SK-N-SH (cell line): ENCODE measurements around the gene PRSS3. TPM values are rescaled to one million over a fixed set of nuclear protein-coding genes. Genes with fewer than 3 reads are reported as not detected.
"Not testable (repeated sequence)": the region's sequence is repeated elsewhere in the genome, so short reads cannot be mapped to it uniquely, and the experiment has no call there.

ENCODE experiments used
- CTCF ChIA-PET: fragments of 300-600, 350-600 bp; formaldehyde crosslinking; extraction: SDS; loops from one replicate; lab custom pipeline; 2021; lab: Yijun Ruan, JAX
- POLR2A ChIA-PET: fragments of 350-600 bp; sonication (Branson Sonifier 250); formaldehyde crosslinking; extraction: SDS; loops from one replicate; lab custom pipeline; 2020; ENCODE audit warnings: antibody characterized with exemption, inconsistent platforms; lab: Yijun Ruan, JAX
- DNase-seq: peaks from one replicate; pipeline ENCODE4 v3.0.0; 2012
- H2AFZ ChIP-seq: fragments of 200-600 bp; sonication (generic); 2 replicates; pipeline ENCODE4 v1.8.1; 2016; ENCODE audit warnings: antibody characterized with exemption, mild to moderate bottlenecking, low read depth
- H3F3A ChIP-seq: fragments of 200-600 bp; sonication (generic); replicated peaks from 2 replicates; pipeline ENCODE3; 2016; ENCODE audit warnings: antibody characterized with exemption, mild to moderate bottlenecking; ENCODE audit not compliant: insufficient read depth
- H3K27ac ChIP-seq, 2 experiments: fragments of 200-500 bp in 1 of 2; fragments of 200-600 bp in 1 of 2; sonication (Bioruptor generic) in 1 of 2; sonication (generic), shearing (Covaris generic) in 1 of 2; 2 replicates each; pipeline versions ENCODE4 v1.5.1 to v1.6.1; 2014 to 2016; ENCODE audit warnings: low read depth in 2 of 2, inconsistent platforms in 1 of 2, low read length in 1 of 2, mild to moderate bottlenecking in 1 of 2, mixed read lengths in 1 of 2
- H3K27me3 ChIP-seq: fragments of 200-600 bp; sonication (generic), shearing (Covaris generic); 2 replicates; pipeline ENCODE4 v1.6.1; 2016; ENCODE audit warnings: mixed run types; ENCODE audit not compliant: insufficient read depth
- H3K36me3 ChIP-seq, 2 experiments: fragments of 200-500 bp in 1 of 2; fragments of 200-600 bp in 1 of 2; sonication (Bioruptor generic) in 1 of 2; sonication (generic) in 1 of 2; replicated peaks in 1 of 2; 2 replicates each; pipeline versions ENCODE3 to v1.5.1; 2014 to 2016; ENCODE audit warnings: low read length in 1 of 2, mild to moderate bottlenecking in 1 of 2; ENCODE audit not compliant: insufficient read depth in 2 of 2, control insufficient read depth in 1 of 2
- H3K4me1 ChIP-seq, 2 experiments: fragments of 200-500 bp in 1 of 2; fragments of 200-600 bp in 1 of 2; sonication (Bioruptor generic) in 1 of 2; sonication (generic), shearing (Covaris generic) in 1 of 2; 2 replicates each; pipeline versions ENCODE4 v1.5.1 to v1.6.1; 2014 to 2016; ENCODE audit warnings: low read depth in 1 of 2, low read length in 1 of 2, mixed run types in 1 of 2; ENCODE audit not compliant: insufficient read depth in 2 of 2, control insufficient read depth in 1 of 2
- H3K4me2 ChIP-seq: fragments of 200-600 bp; sonication (generic), shearing (Covaris generic); 2 replicates; pipeline ENCODE4 v1.6.1; 2017; ENCODE audit warnings: mixed run types
- H3K4me3 ChIP-seq, 2 experiments: fragments of 200-500 bp in 1 of 2; fragments of 200-600 bp in 1 of 2; sonication (Bioruptor generic) in 1 of 2; sonication (generic), shearing (Covaris generic) in 1 of 2; 2 replicates each; pipeline versions ENCODE4 v1.5.1 to v1.8.1; 2014 to 2016; ENCODE audit warnings: low read depth in 2 of 2, inconsistent platforms in 1 of 2, low read length in 1 of 2, mild to moderate bottlenecking in 1 of 2, mixed read lengths in 1 of 2, moderate library complexity in 1 of 2
- H3K79me2 ChIP-seq: fragments of 200-600 bp; sonication (generic); 2 replicates; pipeline ENCODE4 v1.8.1; 2017; ENCODE audit warnings: mild to moderate bottlenecking; ENCODE audit not compliant: insufficient read depth
- H3K9ac ChIP-seq: fragments of 200-600 bp; sonication (generic); 2 replicates; pipeline ENCODE4 v1.6.1; 2017; ENCODE audit warnings: mixed run types
- H3K9me2 ChIP-seq: fragments of 200-600 bp; sonication (generic); 2 replicates; pipeline ENCODE4 v1.6.1; 2017; ENCODE audit warnings: mixed run types
- H3K9me3 ChIP-seq: fragments of 200-600 bp; sonication (generic); 2 replicates; pipeline ENCODE4 v1.6.1; 2017; ENCODE audit warnings: mixed run types, mild to moderate bottlenecking, moderate library complexity
- H4K20me1 ChIP-seq: fragments of 200-600 bp; sonication (generic); 2 replicates; pipeline ENCODE4 v1.6.1; 2017; ENCODE audit warnings: mild to moderate bottlenecking, mixed run types; ENCODE audit not compliant: insufficient read depth
- CHD2 ChIP-seq: fragments of 150-350 bp; IDR thresholded peaks from 2 replicates; pipeline ENCODE4 v1.6.1; 2018; ENCODE audit warnings: low read length; ENCODE audit not compliant: partially characterized antibody
- EP300 ChIP-seq, 2 experiments: IDR thresholded peaks; 2 replicates each; pipeline versions ENCODE4 v1.4.0 to v1.6.1; 2012; ENCODE audit warnings: borderline replicate concordance in 1 of 2, low read depth in 1 of 2, low read length in 1 of 2
- FOSL2 ChIP-seq: IDR thresholded peaks from 2 replicates; pipeline ENCODE4 v1.4.0; 2012; ENCODE audit warnings: low read depth, mild to moderate bottlenecking, moderate library complexity, borderline replicate concordance
- FOXM1 ChIP-seq: IDR thresholded peaks from 2 replicates; pipeline ENCODE4 v1.4.0; 2012; ENCODE audit warnings: low read depth, mild to moderate bottlenecking
- IRF3 ChIP-seq: fragments of 150-350 bp; IDR thresholded peaks from 2 replicates; pipeline ENCODE4 v1.6.1; 2016; ENCODE audit warnings: mild to moderate bottlenecking, low read depth, low read length
- JUND ChIP-seq: IDR thresholded peaks from 2 replicates; pipeline ENCODE4 v1.4.0; 2012
- NRF1 ChIP-seq: IDR thresholded peaks from 2 replicates; pipeline ENCODE4 v1.6.1; 2012; ENCODE audit warnings: low read depth, mild to moderate bottlenecking, low read length
- PBX3 ChIP-seq: IDR thresholded peaks from 2 replicates; pipeline ENCODE4; 2012
- RFX5 ChIP-seq: IDR thresholded peaks from 2 replicates; pipeline ENCODE4 v1.6.1; 2012; ENCODE audit warnings: mild to moderate bottlenecking, improper control_type of control experiment, low read length
- WGBS: methylation state at CpG from one replicate; pipeline ENCODE4 v1.1.6; 2017; ENCODE audit warnings: low lambda C conversion rate; 5-methylcytosine and 5-hydroxymethylcytosine counted together
- polyA plus RNA-seq, 3 experiments: library from polyadenylated mRNA; depleted of rRNA; stranded (reverse); fragments of >200 nt; gene quantifications; 2 replicates each; pipeline ENCODE4 v1.2.3, GENCODE V29; 2012

The PRSS3 gene
- polyA plus RNA-seq, 1 of the 3 experiments (the other 2 are of a cell fraction) = 4.7 TPM

DNA sequence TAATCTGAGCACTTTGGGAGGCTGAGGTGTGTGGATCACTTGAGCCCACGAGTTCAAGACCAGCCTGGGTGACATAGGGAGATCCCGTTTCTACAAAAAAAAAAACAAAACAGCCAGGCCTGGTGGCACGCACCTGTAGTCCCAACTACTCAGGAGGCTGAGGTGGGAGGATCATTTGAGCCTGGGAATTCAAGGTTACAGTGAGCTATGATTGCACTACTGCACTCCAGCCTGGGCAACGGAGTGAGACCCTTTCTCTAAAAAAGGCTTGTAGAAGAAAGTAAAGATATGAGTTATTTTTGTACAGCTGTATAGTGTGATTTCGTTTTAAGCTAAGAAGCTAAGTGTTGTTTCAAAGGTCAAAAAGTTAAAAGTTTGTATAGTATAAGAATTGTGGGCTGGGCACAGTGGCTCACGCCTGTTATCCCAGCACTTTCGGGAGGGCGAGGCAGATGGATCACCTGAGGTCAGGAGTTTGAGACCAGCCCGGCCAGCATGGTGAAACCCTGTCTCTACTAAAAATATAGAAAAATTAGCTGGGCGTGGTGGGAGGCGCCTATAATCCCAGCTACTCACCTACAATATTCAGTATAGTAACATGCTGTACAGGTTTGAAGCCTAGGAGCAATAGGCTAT is 40.4 kb downstream of the PRSS3 start:
- Histone ChIP-seq H3K9ac (no peak overlapping the region), H3K27ac (no peak overlapping the region), H3K79me2 (peaks cover 100% of the 10 kb centered on the region), H3K27me3 (no peaks in the 10 kb centered on the region), H4K20me1 (peaks cover 99% of the 10 kb centered on the region), H3K4me3 (no peak overlapping the region), H2AFZ (no peak overlapping the region), H3K36me3 (no peaks in the 10 kb centered on the region), H3F3A (peaks cover 13% of the 10 kb centered on the region), H3K9me3 (no peaks in the 10 kb centered on the region), H3K9me2 (no peaks in the 10 kb centered on the region), H3K4me1 (no peaks in the 10 kb centered on the region), H3K4me2 (no peak overlapping the region)
- TF ChIP-seq RFX5 (no peak), CHD2 (no peak), FOSL2 (no peak), PBX3 (no peak), FOXM1 (no peak), NRF1 (no peak), IRF3 (no peak), EP300 (IDR thresholded peaks at IDR 0.05; ENCODE audit: borderline replicate concordance in 1 of 2, low read depth in 1 of 2, low read length in 1 of 2) (no peak), JUND (no peak)
- WGBS = 90% methylated on average over 11 of the region's 11 CpGs
- ChIA-PET CTCF (interaction anchor here (1.0 kb wide), 1 partner anchor 22 kb away, joined by 4 read pairs; no protein-coding TSS in a partner anchor), POLR2A (interaction anchor here (0.6 kb wide), 1 partner anchor 18 kb away, joined by 3 read pairs; no protein-coding TSS in a partner anchor)
- DNase-seq = no peak

DNA sequence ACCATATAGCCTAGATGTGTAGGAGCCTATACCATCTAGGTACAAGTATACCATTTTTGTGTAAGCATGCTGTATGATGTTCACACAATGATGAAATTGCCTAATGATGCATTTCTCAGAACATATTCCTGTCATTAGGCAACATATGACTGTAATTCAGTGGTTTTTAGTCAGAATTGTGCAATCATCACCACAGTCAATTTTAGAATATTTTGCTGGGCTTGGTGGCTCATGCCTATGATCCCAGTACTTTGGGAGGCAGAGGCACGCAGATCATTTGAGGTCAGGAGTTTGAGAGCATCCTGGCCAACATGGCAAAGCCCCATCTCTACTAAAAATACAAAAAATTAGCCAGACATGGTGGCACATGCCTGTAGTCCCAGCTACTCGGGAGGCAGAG is 40.9 kb downstream of the PRSS3 start:
- not testable (repeated sequence) for H3K4me1 ChIP-seq, H2AFZ ChIP-seq, H3K27me3 ChIP-seq, H3K27ac ChIP-seq, H3K4me3 ChIP-seq, H3K36me3 ChIP-seq, H3K9me3 ChIP-seq, H3K4me2 ChIP-seq, DNase-seq, H3K9me2 ChIP-seq, H3K9ac ChIP-seq
- ChIA-PET POLR2A (interaction anchor here (0.6 kb wide), 1 partner anchor 19 kb away, joined by 3 read pairs; no protein-coding TSS in a partner anchor), CTCF (interaction anchor here (1.0 to 1.6 kb wide), 2 partner anchors 16 to 22 kb away, joined by 4 to 6 read pairs; no protein-coding TSS in a partner anchor)
- 71% methylated on average over 2 of the region's 2 CpGs for WGBS
- H3K79me2 ChIP-seq = peaks cover 100% of the 10 kb centered on the region
- peaks cover 99% of the 10 kb centered on the region for H4K20me1 ChIP-seq
- peaks cover 16% of the 10 kb centered on the region for H3F3A ChIP-seq
